Measurements from ENCODE around the gene SPAG9. TPM values are rescaled to one million over a fixed set of nuclear protein-coding genes. Genes with fewer than 3 reads are reported as not detected.

The SPAG9 gene
- polyA plus RNA-seq, 3 donors: 89.7 to 108 (median 99.1) TPM

DNA sequence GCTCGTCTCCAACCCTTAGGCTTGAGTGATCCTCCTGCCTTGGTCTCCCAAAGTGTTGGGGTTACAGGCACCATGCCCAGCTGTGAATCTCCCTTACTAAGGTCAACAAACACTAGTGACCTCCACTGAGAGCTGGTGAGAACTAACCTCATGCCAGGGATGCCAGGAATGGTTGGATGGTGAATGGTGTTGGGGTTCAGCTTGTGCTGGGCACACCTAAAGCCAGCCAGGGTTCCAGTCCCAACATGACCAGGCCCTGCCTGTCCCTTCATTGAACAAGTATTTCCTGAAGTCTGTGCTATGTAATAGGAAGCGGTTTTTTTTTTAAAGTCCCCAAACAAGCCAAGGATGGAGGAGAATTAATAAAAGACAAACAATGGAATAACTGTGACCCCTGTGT, 198.6 kb downstream of the SPAG9 start:
- no peak for DNase-seq (ENCODE audit: low read depth in 3 of 3, low spot score in 2 of 3)

DNA sequence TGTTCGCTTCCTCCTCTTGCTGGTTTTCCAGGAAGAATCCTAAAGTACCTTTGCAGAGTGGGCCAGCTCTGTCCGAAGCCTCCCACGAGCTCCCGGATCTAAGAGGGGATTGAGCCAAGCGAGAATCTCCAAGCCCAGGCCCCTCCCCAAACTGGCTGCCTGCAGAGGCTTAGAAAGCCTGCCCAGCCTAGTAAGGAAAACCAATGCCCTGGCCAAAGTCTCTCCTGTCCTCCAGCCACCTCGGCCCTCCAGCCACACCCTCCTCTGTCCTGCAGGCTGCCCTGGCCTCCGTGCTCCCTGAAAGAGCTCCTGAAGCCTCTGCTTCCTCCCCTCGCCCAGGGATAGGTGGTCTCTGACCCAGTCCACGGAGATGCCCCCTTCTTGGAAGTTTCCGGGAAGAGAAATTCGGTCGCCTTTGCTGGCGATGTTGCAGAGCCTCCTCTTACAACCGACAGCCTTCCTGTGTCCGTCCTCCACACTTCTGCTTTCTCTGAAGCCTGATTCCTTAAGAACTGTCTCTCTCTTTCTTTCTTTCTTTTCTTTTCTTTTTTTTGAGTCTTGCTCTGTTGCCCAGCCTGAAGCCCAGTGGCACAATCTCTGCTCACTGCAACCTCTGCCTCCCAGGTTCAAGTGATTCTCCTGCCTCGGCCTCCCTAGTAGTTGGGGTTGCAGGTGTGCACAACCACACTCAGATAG, 199.6 kb downstream of the SPAG9 start:
- DNase-seq (ENCODE audit: low read depth in 3 of 3, low spot score in 2 of 3): no peak

DNA sequence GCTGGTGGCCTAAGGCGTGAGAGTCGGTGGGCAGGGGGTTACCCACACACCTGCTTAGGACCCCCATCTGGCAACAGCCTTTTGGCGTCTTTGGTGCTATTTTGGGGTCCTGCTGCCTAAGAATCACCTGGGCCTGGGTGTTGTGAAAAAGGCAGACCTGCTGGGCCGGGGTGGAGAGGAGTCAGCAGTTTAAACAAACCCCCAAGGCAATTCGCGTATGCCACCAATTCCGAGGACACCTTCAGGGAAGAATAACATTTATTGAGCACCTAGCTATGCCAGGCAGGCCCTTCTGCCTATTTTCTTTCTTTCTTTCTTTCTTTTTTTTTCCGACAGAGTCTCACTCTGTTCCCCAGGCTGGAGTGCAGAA, 200.6 kb downstream of the SPAG9 start:
- no peak for DNase-seq (ENCODE audit: low read depth in 3 of 3, low spot score in 2 of 3)

DNA sequence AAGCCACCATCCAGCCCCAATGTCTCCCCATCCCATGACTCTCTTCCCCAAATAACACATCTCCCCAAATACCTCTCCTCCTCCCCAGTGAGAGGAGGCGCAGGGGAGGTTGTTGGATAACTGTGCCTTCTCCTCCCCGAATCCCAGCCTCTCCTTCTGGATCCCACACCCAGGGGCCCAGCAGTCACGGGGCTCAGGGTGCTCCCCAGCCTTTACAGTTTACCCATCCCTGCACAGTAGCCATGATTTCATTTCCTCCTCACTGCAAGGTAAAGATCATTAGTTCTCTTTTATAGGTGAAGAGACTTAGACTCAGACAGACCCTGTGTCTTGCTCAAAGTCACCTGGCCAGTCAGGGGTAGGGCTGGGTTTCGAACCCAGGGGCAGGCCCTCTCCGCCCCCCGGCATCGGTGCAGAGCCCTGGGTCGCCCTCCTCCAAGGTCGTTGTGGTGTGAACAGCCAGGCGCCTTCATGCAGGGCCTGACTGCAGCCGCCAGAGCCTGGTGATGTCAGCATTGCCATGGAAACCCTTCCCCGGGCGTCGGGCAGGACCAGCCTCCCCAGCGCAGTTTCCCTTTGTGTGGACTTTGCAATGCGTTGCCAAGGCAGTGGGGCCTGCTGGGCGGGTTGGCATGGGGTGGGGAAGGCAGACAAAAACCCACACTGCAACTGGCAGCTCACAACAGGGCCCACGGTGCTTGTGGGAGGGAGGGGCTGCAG, 201.2 kb downstream of the SPAG9 start:
- DNase-seq (ENCODE audit: low read depth in 3 of 3, low spot score in 2 of 3): peak in 1 of 3 donors; percentile 72

DNA sequence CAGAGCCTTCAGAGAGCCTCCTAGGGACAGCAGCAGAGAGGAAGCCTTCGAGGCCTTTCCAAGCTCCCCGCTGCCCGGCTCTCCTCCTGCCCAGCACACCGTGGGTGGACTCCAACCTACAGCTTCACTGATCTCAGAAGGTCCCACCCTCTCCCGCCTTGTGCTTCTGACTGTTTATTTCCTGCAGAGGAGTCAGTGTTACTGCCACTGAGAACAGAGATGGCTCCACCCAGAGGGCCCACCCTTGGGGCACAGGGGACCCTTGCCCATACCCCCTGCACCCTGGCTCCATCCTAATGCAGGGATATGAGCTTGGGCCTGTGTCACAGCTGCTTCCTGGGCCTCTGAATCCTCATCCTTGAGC, 201.8 kb downstream of the SPAG9 start:
- DNase-seq (ENCODE audit: low read depth in 3 of 3, low spot score in 2 of 3): no peak

DNA sequence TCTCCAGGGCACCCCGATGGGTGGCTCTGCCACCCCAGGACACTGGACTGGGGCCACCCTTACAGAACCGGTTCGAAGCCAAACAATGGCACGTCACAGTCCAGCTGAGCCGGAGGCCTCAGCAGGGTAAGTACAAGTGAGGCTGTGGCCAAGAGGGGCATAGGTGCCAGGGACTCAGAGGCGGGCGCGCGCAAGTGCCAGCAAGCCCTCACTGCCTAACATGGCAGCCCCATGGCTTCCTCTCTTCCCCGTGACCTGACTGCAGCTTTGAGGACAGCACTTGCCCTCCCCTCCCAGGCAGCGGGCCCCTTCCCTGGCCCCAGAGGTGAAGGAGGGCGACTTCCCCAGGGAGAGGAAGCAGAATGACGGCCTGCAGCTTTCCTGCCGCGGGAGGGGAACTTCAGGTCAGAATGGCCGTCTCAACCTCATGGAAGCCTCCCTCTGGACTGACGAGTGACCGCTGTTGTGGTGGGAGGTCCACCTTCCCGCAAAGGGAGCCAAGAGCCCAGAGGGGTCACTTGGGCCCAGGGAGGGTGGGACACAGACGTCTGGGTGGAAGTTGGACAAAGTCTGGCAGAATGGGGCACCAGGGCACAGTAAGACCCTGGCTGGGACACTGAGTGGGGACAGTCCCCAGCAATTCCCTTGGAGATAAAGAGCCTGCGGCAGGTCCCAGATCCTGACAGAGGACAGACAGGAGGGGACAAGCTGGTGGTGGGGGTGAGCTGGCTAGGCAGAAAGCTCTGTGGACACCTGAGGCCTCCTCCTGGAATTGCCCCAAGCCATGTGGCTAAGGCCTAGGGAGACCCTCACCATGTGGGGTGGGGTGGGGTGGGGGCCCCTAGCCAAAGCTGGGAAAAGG, 202.4 kb downstream of the SPAG9 start:
- DNase-seq (ENCODE audit: low read depth in 3 of 3, low spot score in 2 of 3): no peak

DNA sequence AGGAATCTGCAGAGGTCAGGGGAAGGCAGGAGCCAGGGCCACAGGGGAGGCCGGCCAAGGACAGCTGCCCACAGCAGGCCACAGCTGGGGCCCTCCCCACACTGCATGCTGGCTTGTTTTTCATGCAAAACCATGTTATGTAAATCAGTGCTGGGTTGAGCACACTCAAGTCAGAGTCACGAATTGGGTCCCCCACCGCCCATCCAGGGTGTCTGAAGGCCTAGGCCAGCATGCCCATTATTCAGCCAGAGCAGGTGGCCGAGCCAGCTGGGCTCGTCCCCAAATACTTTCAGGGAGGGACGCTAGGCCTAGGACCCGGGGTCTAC, 203.3 kb downstream of the SPAG9 start:
- DNase-seq (ENCODE audit: low read depth in 3 of 3, low spot score in 2 of 3): no peak

DNA sequence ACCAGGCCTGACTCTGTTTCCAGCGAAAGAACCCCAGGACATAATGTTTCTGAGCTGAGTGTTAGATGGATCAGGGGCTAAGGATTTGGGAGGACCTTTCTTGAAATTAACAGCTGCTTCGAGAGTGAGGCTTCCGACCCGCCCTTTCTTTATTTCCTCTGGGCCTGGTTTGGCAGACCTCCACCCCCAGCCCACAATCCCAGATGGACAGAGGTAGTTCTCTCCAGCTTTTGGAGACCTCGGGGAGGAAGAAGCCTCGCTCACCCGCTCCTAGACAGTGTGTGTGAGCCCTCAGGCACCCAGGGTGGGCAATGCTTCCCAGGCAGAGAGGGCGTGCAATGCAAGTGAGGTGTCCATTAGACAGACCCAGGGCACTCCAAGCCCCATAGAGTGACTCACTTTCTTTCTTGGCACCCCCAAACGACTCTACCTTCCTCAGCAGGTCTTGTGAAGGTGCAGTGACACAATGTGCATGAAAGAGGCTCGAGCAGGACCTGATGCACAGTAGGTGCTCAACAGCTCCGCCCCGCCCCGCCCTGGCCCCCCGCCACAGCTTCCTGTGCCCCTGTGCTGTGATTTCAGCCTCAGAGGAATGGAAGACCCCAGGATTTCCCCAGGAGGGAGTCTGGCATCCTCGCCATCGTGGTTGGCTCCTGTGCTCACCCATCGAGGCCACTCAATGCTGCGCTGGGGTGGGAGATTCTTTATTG, 203.8 kb downstream of the SPAG9 start:
- no peak for DNase-seq (ENCODE audit: low read depth in 3 of 3, low spot score in 2 of 3)

DNA sequence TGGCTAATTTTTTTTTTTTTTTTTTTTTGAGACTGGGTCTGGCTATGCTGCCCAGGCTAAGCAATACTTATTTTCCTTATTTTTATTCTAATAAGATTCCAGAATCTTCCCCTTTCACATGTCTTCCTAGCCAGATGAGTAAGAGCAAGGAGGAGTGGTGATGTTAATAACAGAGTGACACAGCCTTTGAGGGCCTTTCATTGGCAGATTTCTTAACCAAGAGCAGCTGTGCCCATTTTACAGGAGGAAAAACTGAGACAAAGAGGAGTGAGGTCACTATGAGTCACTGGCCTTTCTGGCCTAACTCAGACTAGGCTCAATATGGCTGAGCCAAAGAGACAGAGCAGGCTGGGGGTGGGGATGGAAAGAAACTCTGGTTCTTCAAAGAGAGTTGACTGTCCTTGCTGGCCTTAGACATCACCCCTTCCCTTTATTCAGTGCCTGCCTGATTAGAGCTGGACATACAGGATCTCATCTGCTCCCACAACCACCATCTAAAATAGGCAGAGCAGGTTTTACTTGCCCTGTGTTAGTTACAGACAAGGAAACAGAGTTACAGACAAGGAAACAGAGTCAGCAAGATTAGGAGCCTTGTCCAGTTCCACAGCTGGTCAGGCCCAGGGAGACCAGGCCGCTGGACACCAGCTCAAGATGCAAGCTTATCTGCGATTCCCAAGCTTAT, 204.5 kb downstream of the SPAG9 start:
- no peak for DNase-seq (ENCODE audit: low read depth in 3 of 3, low spot score in 2 of 3)

DNA sequence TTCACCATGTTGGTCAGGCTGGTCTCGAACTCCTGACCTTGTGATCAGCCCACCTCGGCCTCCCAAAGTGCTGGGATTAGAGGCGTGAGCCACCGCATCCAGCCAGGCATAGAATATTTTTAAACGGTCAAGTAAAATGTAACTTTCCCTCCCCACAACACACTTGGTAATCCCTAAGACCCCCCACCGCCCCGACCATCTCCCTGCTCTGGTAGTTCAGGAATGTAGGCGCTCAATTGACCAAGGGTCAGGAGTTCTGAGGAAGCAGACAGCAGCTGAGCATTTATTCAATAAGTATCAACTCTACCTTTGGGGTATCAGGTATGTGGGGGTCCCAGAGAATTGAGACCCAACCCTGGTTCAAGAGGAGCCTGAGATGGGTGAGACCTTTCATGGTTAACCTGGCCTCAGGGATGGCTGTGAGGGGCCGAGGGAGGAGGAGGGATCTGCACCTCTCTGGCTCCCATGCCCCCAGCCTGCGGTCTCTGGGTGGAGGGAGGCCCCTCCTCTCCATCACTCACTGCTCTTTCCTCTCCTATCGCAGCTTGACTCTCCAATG, 206.1 kb downstream of the SPAG9 start:
- no peak for DNase-seq (ENCODE audit: low read depth in 3 of 3, low spot score in 2 of 3)

DNA sequence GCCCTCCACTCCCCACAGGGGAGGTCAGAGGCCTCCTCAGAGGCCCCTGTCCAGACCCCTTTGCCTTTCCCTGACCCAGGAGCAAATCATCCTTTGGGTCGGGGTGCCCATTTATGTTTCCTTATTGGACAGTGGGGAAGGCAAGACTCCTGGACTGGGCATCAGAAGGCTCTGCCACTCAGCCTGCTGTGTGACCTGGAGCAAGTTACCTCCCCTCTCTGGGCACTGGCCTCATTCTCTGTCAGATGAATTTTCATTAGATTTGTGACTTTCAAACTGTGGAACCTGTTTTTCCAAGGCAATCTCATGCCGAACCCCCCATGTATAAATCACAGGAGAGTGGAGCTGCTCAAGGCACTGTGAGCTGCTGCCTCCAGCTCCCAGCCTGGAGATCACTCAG, 207.5 kb downstream of the SPAG9 start:
- DNase-seq (ENCODE audit: low read depth in 3 of 3, low spot score in 2 of 3): no peak

Other genes with a start within 250 kb of the SPAG9 start
- gene NME1, start 32.7 kb upstream of the SPAG9 start, polyA plus RNA-seq (ENCODE audit: insufficient read length in 3 of 3): 10 to 100 TPM; 70.5 to 81.6 (median 74.1) TPM
- 100 to 1,000 TPM; 255 to 286 (median 262) TPM for gene NME2, start 45.5 kb upstream of the SPAG9 start, polyA plus RNA-seq (ENCODE audit: insufficient read length in 3 of 3)
- gene MBTD1, start 139.2 kb upstream of the SPAG9 start, polyA plus RNA-seq (ENCODE audit: insufficient read length in 3 of 3): 10 to 100 TPM; 50.8 to 55.9 (median 51.2) TPM
- 10 to 100 TPM; 60.7 to 64.6 (median 61.0) TPM for gene UTP18, start 139.7 kb upstream of the SPAG9 start, polyA plus RNA-seq (ENCODE audit: insufficient read length in 3 of 3)

All from right renal cortex interstitium (tissue), 3 donors.